Stimulated activated naive CD4-positive, alpha-beta T cell (primary cell): ENCODE measurements around the gene ADPRHL1.

Source experiments
- DNase-seq, 6 experiments: peaks; one replicate each; lab custom pipeline; 2025; lab: John Stamatoyannopoulos, UW

ADPRHL1 gene

DNA sequence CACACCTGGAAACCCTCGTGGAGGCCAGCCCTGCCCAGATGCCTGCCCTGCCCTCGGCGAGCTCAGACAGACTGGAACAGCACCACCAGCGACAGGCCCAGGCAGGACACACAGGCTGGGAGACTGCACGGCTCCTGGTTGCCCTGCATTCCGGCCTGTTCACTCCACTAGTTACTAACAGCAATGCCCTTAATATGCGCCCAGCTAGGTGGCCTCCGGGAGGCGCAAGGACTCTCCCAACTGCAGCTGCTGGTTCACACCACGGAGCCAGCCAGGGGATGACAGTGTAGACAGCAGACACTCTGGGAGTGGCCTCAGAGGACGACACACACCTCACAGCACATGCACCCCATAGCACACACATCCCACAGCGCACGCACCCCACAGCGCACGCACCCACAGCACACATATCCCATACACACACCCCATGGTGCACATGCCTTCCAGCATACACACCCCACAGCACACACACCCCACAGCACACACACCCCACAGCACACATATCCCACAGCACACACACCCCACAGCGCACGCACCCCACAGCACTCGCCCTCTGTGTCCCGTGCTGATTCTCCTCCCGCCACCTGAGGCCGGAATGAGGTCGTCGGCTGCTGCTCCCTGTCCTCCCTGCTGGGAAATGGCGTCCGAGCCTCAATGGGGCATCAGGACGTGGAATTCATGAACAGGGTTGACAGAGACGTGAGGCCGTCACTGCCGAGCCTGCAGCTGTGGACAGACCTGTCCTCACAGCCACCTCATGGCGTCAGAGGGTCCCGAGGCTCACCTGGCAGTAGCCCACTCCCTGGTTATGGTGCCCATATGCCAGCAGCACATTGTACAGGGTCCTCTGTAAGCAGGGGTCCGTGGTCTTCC, 103.0 kb downstream of the ADPRHL1 start:
- no peak for DNase-seq
